ENCODE results near the gene PNP. TPM values are rescaled to one million over a fixed set of nuclear protein-coding genes. Genes with fewer than 3 reads are reported as not detected.

PNP gene
- total RNA-seq, 1 experiment from 2014 or later = 56.0 TPM

DNA sequence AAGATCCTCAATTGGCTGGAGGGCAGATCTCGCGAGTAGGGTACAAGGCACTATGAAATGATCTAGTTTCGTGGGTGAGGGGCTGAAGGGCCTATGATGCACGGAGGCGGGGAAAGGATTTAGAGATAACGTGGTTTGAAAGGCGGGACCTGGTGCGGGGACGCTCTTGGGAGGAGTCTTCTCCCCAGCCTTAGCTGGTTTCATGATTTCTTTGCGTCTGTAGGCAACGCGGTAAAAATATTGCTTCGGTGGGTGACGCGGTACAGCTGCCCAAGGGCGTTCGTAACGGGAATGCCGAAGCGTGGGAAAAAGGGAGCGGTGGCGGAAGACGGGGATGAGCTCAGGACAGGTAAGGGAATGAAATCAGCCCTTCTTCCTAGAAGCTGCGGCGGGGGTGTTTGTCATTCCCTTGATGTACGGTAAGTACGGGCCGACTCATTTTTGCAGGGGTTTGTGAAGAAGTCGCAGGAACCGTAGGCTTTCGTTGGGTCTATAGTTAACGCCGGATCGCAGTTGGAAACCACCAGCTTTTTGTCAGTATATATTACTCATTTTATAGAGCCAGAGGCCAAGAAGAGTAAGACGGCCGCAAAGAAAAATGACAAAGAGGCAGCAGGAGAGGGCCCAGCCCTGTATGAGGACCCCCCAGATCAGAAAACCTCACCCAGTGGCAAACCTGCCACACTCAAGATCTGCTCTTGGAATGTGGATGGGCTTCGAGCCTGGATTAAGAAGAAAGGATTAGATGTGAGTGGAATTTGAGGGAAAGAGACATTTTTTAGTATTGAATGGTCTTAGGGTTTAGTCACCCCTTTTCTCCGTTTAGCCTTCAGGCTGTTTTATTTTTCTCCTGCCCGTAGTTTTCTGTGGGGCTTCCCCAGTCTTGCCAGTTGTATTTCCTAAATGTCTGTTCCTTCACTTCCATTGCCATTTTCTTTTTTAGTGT, 13.6 kb upstream of the PNP start:
- peak; percentile 84 for DNase-seq (ENCODE audit: unreplicated experiment)
- intact Hi-C loops (cut with micrococcal nuclease) = loop anchor here (1.0 to 2.0 kb wide), 4 partner anchors 42 to 227 kb away; partner anchors contain the start of genes PARP2 and TEP1
- BruUV-seq (replicated peaks) = TSS peak; percentile 77
- H3K9me3 Mint-ChIP-seq (ENCODE audit: unreplicated experiment) = no peaks in the 10 kb centered on the region
- H3K4me1 Mint-ChIP-seq (ENCODE audit: insufficient read depth, unreplicated experiment) = peaks cover 15% of the 10 kb centered on the region
- H3K36me3 Mint-ChIP-seq (ENCODE audit: insufficient read depth, unreplicated experiment) = peaks cover 42% of the 10 kb centered on the region
- no peak overlapping the region for H3K4me3 Mint-ChIP-seq (ENCODE audit: unreplicated experiment)
- POLR2A ChIA-PET = interaction anchor here (0.8 to 5.3 kb wide), 31 partner anchors 8 to 1055 kb away, joined by 3 to 81 read pairs (median 5); partner anchors contain the start of genes CCNB1IP1, METTL17, METTL3 and PARP2
- no peak overlapping the region for H3K27ac Mint-ChIP-seq (ENCODE audit: low read depth, unreplicated experiment)
- no peaks in the 10 kb centered on the region for H3K27me3 Mint-ChIP-seq (ENCODE audit: insufficient read depth, unreplicated experiment)
- CTCF ChIA-PET = interaction anchor here (0.6 to 4.9 kb wide), 14 partner anchors 15 to 559 kb away, joined by 3 to 25 read pairs (median 3); partner anchors contain the start of gene TEP1
- TF ChIP-seq, protein P1, sequence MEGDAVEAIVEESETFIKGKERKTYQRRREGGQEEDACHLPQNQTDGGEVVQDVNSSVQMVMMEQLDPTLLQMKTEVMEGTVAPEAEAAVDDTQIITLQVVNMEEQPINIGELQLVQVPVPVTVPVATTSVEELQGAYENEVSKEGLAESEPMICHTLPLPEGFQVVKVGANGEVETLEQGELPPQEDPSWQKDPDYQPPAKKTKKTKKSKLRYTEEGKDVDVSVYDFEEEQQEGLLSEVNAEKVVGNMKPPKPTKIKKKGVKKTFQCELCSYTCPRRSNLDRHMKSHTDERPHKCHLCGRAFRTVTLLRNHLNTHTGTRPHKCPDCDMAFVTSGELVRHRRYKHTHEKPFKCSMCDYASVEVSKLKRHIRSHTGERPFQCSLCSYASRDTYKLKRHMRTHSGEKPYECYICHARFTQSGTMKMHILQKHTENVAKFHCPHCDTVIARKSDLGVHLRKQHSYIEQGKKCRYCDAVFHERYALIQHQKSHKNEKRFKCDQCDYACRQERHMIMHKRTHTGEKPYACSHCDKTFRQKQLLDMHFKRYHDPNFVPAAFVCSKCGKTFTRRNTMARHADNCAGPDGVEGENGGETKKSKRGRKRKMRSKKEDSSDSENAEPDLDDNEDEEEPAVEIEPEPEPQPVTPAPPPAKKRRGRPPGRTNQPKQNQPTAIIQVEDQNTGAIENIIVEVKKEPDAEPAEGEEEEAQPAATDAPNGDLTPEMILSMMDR (IDR thresholded peaks at IDR 0.05; ENCODE audit: unreplicated experiment) = no peak

DNA sequence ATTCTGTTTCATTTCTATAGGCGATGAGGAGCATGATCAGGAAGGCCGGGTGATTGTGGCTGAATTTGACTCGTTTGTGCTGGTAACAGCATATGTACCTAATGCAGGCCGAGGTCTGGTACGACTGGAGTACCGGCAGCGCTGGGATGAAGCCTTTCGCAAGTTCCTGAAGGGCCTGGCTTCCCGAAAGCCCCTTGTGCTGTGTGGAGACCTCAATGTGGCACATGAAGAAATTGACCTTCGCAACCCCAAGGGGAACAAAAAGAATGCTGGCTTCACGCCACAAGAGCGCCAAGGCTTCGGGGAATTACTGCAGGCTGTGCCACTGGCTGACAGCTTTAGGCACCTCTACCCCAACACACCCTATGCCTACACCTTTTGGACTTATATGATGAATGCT, 12.2 kb upstream of the PNP start:
- DNase-seq (ENCODE audit: unreplicated experiment) = no peak
- ChIA-PET POLR2A (interaction anchor here (1.6 to 5.3 kb wide), 5 partner anchors 12 to 808 kb away, joined by 5 to 81 read pairs (median 58); partner anchors contain the start of genes PARP2, PNP, RNASE4 and TEP1), CTCF (interaction anchor here (1.0 to 4.9 kb wide), 4 partner anchors 42 to 225 kb away, joined by 3 to 25 read pairs (median 5); partner anchors contain the start of gene TEP1)
- Mint-ChIP-seq H3K36me3 (ENCODE audit: insufficient read depth, unreplicated experiment) (peaks cover 31% of the 10 kb centered on the region), H3K4me3 (ENCODE audit: unreplicated experiment) (no peak overlapping the region), H3K4me1 (ENCODE audit: insufficient read depth, unreplicated experiment) (peaks cover 20% of the 10 kb centered on the region), H3K9me3 (ENCODE audit: unreplicated experiment) (no peaks in the 10 kb centered on the region), H3K27ac (ENCODE audit: low read depth, unreplicated experiment) (no peak overlapping the region), H3K27me3 (ENCODE audit: insufficient read depth, unreplicated experiment) (no peaks in the 10 kb centered on the region)
- intact Hi-C loops (cut with micrococcal nuclease) = no loop called here
- TF ChIP-seq, protein P1 (IDR thresholded peaks at IDR 0.05; ENCODE audit: unreplicated experiment) = no peak
- no TSS peak for BruUV-seq (replicated peaks)

DNA sequence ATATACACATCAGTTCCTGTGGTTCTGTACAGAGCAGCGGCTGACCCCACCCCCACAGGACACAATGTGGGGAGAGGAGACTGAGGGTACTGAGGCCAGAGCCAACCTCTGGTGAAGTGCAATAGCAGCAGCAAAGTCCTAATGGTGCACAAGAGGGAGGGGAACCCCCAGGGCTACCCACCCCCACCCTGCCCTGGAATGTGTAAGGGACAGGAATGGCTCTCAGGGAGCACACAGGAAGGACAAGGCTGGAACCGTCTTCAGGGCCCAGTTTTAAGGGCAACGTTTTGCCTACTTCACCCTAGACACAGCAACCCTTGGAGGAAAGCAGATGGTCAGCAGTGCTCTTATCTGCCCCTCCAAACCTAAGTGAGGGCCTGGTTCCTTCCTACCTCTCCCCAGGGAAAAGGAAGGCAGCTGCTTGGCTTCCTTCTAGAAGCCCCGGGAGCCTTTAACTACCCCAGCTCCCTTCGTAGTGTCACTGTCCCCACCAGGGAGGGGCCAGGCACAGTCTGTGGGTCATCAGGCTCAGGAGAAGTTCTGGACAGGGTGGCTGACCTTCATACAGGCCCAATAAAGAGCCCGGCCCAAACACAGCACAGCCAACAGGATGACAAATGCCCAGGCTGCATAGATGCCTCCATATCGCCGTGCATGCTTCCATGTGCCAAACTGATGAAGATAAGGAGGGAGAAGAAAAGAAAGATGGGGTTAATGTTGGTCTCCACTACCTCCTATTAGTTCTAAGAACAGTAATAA, 11.0 kb upstream of the PNP start:
- ChIA-PET POLR2A (interaction anchor here (0.7 to 6.5 kb wide), 3 partner anchors 56 to 226 kb away, joined by 3 to 65 read pairs (median 3); partner anchors contain the start of gene RNASE4), CTCF (interaction anchor here (0.6 kb wide), 1 partner anchor 512 kb away, joined by 3 read pairs; no protein-coding TSS in a partner anchor)
- peaks cover 21% of the 10 kb centered on the region for H3K4me1 Mint-ChIP-seq (ENCODE audit: insufficient read depth, unreplicated experiment)
- H3K36me3 Mint-ChIP-seq (ENCODE audit: insufficient read depth, unreplicated experiment) = peaks cover 23% of the 10 kb centered on the region
- H3K9me3 Mint-ChIP-seq (ENCODE audit: unreplicated experiment) = no peaks in the 10 kb centered on the region
- no peak overlapping the region for H3K4me3 Mint-ChIP-seq (ENCODE audit: unreplicated experiment)
- TF ChIP-seq, protein P1 (IDR thresholded peaks at IDR 0.05; ENCODE audit: unreplicated experiment) = no peak
- DNase-seq (ENCODE audit: unreplicated experiment) = no peak
- BruUV-seq (replicated peaks) = no TSS peak
- intact Hi-C loops (cut with micrococcal nuclease) = no loop called here
- no peaks in the 10 kb centered on the region for H3K27me3 Mint-ChIP-seq (ENCODE audit: insufficient read depth, unreplicated experiment)
- H3K27ac Mint-ChIP-seq (ENCODE audit: low read depth, unreplicated experiment) = no peak overlapping the region
